Measurements from ENCODE around the gene PTPRK.

Gene PTPRK

DNA sequence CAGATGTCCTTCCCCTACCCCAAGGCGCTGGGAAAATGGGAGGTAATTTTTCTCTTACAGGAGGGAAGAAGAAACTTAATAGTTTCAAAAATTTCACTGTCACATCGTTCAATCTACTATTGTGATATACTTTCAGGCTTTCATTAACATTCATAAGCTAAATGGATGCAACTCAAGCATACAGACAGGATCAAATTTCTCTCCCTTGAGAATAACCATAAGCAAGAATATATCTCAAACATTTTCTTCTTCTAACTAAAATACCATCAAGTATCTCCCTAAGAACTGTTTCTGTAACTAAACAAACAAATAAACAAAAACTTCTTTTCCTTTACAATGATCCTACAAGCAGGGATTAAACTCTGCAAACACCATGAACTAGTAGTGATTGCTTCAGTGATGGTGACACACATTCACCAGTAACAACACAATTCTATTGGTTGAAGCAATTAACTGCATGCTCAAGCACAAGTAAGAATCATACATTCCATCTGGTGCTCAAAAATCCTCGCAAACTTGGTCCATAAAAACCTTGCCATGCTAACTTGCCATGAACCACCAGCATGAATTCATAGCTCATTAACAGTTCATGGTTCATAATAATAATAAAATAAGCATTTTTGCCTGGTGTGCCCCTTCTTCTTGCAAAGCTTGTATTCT, 183.8 kb downstream of the PTPRK start:
- no peak for DNase-seq

DNA sequence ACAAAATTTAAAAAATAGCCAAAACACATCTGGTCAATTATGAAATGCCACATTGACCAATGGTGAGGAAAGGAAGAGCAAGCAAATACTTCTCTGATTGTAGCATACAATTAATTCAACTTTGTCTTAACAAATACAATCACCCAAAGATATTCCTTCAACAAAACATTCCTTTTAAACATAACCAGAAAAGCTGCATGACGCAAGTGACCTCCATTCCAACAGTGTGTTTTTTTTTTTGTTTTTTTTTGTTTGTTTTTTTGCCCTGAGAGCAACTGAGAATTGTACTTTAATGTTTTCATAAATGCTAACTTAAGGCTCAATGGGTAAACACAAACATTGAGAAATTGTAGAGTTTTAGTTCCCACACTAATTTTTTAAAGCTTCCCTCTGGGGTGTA, 184.4 kb downstream of the PTPRK start:
- DNase-seq: no peak

DNA sequence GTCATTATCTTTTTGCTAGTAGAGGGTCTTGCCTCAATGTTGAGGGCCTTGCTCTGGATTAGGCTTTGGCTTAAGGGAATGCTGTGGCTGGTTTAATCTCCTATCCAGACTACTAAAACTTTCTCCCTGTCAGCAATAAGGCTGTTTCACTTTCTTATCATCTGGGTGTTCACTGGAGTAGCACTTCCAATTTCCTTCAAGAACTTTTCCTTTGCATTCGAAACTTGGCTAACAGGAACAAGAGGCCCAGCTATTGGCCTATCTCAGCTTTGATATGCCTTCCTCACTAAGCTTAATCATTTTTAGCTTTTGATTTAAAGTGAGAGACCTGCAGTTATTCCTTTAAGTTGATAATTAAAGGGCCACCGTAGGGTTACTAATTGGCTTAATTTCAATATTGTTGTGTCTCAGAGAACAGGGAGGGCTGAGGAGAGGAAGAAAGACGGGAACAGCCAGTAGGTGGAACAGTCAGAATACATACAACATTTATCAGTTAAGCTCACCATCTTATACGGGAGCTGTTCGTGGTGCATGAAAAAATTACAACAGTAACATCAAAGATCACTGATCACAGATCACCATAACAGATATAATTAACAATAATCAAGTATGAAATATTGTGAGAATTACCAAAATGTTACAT, 186.7 kb downstream of the PTPRK start:
- no peak for DNase-seq

DNA sequence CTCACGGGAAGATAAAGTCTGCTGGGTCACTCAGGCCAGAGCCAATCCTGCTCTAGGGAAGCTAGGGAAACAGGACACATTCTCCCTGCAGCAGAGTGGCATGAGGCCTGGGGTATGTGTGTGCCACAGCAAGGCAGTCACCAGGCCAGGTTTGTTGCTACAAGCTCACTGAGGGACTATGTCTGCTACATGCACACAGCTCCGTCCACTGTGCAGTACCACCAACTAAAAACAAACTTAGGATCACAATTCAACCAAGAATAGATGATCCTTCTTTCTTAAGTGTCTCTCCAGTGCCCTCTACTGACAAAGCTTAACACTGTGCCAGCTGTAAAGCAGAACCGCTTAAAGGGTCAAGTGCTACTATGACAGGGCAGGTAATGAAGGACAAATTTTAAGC, 192.5 kb downstream of the PTPRK start:
- peak; percentile 41 for DNase-seq

DNA sequence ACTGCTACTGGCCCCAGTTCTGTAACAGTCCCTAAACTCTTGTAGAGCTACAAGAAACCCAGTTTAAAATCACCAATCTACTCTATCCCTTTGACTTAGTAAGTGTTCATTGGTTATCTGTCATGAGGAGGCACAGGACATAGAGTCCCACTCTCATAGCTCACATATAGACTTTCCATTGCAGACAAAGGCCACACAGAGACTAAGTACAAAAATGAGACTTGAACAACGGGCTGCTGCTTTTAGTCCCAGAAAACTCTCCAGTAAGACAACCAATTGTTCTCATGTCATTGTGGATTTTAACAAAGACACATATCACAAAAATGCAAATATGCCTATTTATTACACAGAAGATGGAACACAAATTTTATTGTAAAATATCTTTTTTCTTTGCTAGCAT, 197.4 kb downstream of the PTPRK start:
- no peak for DNase-seq

DNA sequence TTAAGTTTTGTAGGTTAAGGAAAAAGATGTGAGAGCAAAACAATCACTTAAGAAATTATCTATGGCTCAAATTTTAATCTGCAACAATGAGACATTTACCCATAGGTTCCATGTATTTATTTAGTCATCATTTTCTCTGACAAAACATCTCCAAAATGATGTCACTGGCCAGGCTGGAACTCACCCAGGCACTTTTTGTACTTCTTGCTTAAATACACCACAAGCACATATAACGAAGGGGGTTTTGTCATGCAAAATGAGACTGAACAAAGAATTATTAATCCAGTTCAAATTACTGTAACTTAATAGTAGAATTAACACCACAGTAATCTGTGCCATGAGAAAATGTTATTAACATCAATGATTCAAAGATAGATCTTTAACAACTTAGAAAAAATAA, 200.5 kb downstream of the PTPRK start:
- DNase-seq: no peak

DNA sequence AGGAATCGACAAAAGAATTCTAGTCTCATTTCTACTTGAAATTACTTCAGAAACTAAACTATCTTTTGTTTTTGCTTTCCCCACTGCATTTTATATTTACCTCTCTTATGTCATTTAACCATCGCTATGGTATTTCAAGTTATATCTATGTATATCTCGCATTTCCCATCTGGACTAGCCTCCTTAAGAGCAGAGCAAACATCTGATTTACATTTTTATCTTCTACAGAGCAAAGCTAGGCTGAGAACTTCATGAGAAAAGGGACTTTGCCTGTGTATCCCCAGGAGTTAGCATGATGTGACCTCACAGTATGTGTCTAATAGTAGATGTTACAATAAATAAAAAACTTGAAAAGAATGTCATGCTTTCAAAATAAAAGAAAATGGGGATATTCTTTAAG, 201.2 kb downstream of the PTPRK start:
- DNase-seq: no peak

DNA sequence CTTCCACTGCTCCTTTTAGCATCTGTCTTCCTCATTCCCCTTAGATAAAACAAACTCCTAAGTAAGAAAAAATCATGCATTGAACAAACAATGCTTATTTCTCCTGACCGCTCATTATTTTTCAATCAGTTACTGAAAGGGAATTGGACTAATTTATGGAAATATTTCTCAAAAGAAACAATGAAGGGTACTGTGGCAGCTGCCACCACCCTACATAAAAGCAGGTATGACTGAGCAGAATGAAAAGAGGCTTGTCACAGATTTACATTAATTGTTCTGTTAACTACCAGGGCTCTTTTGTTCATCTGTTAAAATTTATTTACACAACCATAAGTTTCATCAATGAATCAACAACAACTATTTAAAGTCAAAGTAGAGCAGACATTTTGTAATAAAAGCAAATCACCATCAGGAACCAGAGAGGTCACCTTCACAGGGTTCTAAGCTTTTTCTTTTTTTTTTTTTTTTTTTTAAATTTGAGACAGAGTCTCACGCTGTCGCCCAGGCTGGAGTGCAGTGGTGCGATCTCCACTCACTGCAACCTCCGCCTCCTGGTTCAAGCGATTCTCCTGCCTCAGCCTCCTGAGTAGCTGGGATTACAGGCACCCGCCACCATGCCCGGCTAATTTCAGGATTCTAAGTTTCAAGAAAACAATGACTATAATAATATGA, 204.0 kb downstream of the PTPRK start:
- DNase-seq: peak; percentile 88

DNA sequence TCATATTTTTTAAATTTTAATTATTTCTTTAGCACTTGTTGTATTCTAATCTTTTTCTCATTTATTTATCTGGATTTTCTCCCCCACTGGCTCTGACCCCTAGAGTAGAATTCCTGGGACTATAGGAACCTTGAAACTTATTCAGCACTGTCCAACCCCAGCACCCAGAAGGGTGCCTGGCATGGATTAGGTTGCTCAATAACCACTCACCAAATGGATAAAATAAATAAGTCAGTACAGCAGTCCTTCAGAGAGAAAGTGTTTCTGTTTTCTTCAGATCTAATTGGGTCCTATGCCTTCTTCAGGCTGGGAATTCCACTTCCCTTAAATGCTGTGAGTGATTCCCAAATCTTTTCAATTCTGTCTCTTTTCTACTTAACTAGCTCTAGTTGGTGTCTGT, 206.2 kb downstream of the PTPRK start:
- DNase-seq: no peak

DNA sequence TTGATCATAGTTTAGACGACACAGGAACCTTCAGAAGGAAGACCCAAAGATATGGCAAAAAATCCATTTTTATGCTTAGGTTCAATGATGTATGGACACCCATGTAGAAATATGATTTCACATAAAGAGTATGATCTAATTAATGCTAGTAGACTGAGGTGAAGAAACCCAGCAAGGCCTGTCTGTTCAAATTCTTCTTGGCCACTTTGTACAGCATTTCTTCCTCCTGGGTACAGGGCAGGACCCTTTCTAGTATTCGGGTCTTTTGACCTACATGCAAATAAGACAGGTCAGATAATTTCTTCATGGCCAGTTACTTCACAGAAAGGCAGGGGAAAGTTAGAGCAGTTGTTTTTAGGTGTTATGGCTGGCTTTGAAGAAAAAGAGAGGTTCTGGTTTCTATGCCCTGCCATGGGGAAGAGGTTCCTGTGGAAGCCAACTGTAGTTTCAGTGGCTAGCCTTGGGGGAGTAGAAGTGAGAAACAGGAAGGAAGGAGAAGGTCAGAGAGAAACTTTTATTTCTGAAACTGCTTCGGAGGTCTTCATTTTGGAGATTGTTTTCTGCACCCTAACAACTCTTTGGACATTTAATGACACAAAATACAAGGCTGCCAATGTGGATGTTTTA, 208.3 kb downstream of the PTPRK start:
- no peak for DNase-seq

DNA sequence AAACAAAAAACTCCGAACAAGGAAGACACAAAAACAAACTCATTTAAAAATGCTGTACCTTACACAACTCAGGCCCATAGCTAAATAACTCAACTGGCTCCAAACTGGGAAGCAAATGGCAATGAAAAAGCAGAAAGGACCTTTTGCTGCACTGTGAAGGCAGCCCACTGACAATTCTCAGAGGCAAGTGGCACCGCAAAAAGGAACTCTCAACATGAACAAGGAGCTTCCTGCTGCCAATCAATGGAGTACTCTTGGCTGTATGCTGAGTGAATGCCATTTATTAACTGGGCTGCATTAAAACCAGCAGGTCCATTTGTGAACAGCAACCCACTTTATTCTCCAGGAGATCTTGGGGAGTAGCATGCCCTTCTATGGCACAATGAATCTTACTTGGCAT, 209.9 kb downstream of the PTPRK start:
- DNase-seq: no peak

DNA sequence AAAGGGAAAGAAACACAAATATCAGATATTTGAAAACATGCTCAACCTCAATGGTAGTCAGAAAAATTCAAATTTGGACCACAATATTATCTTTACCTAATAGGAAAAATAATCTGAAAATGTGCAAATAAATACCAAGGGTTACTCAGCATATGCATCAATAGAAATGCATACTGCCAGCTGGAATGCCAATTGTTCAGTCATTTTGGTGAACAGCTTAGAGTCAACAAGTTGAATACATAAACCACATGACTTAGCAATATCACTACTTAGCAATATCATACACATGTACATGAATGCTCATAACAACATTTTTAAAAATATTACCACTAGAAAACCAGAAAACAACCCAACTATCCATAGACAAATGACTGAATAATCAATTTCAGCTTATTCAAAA, 212.7 kb downstream of the PTPRK start:
- DNase-seq: no peak

DNA sequence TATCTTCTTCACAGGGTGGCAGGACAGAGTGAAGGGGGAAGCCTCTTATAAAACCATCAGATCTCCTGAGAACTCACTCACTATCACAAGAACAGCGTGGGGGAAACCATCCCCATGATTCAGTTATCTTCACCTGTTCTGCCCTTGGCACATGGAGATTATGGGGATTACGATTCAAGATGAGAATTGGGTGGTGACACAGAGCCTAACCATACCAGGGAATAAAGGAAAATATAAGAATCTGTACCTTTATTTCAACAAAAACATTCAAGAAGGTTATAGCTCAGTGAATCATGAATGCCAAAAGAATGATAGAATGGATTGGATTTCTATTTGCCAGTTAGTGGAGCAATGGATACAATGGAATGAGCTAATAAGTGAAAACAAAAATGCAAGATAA, 214.4 kb downstream of the PTPRK start:
- no peak for DNase-seq

DNA sequence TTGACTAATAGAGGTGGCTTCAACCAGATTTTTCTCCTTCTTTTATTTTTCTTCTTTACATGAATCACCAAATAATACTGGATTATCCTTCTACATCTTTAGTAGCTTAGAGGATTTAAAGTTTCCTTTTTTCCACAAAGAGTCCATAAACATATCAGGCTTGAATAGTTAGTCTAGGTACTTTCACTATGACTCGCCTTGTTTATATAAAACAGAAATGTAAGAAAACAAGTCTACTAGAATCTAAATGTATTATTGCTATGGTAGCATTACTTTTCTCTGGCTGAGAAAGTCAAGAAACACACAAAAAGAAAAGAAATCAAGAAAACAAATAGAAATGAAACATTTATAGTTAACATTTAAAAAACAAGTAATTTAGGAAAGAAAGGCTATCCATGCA, 215.2 kb downstream of the PTPRK start:
- no peak for DNase-seq

DNA sequence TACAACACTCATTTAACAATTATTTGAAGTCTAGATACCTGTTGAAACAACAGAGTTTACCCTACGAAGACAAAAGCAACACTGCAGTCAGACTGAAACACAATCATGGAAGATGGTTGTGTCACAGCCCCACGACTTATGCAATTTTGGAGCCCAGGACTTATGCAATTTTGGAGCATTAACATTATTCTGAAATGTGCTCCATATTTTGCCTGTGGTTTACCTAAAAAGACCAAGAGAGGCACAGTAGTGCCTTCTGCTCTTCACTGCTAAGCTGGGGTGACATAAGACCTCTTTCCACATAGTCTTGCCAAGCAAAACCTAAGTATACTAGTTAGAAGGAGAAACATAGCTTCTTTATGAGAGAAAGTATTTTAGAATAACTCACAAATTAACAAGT, 216.5 kb downstream of the PTPRK start:
- DNase-seq: no peak

DNA sequence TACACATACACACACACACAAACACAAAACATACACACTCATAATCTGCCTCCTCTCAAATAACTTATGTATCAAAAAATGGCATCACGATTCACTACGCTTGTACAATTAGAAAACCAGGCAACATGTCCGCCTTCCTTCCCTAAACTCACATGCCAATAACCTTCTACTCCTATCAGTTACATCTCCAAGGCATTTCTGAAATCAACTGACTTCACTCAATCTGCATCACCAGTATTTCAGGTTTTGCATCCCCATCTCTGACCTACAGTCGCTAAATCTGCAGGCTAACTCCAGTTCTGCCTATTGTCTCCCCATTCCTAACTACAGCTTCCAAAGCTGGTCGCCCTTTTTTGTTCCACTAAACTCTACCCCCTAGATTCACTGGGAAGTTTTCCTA, 217.5 kb downstream of the PTPRK start:
- DNase-seq: no peak

DNA sequence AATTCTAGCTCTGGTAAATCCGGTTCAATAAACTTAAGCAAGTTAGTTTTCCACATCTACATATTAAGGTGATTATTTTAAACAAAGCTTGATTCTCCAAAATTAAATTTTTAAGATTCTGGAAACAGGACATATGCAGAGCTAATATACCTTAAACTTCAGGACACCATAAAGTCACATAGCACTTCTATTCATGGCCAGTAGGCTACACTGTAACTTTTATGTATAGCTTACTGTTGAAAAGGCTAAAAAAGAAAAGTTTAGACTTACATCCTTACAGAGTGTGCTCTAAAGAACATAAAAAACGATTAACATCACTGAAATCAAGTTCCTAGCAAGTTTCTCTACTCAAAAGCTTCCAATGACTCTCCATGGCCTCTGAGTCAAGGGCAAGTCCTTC, 224.7 kb downstream of the PTPRK start:
- no peak for DNase-seq

DNA sequence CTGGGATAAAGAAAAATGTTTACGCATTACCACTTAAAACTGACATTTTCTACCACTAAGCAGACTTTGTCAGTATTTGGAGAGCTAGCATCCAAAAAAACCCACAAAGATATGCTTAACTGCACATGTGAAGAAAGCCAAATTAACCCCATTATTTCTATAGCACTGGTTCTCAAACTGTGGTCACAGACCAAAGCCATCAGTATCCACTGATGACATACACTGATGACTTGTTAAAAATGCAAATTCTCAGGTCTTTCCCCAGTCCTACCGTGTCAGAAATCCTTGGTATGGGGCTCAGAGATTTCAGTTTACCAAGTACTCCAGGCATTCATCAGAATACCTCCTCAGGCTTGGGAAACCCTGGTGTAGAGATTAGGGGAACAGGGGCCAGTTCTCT, 230.2 kb downstream of the PTPRK start:
- DNase-seq: no peak

DNA sequence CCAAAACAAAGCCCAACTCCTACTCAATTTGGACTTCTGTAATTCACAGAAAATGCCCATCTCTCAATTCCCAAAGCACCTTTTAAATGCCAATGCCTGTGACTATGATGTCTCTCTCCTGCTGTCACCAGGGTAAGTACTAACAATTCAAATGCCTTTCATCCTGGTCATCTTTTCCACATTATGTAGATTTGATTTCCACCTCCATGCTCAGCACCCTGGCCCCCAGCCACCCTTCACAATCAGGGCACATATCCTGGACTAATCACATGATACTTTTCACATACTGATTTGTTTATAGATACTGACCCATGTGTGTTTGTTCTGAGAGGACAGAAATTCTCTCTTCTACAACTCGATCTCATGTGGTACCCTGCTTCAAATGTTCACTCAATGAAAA, 236.3 kb downstream of the PTPRK start:
- DNase-seq: no peak

DNA sequence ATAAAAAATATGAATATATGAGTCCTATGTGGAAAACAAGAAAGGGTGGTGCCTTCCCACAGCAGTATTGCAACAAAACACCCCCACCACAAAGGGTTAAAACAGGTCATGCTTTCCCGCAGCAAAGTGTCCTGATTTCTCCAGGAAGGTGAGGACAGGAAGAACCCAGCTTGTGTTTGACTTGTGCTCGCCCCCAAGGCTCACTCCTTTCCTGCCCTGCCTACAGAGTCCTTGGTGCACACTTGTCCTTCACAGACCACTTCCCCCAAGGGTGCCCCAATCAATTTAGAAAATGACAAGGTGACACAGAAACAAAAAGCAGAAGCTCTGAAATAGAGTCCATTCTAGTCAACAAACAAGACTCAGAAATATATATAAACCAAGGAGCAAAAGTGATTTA, 237.4 kb downstream of the PTPRK start:
- DNase-seq: no peak

DNA sequence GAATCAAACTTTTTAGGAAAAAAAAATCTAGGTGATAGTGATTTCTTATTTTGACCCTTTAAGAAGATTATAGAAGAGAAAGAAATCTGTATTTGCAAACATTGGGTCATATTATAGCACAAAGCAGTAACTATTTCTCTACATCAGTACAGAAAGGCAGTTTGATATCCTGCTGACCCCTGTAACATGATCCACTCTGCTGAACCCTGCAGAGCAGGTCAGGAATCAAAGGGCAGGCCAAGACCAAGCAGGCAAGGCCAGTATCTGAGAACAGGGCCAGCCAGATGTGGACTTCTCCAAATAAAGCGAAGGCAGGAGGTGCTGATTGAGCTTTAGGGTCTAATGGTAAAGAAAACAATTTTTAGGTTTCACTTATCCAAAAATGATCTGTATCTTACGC, 239.4 kb downstream of the PTPRK start:
- DNase-seq: peak; percentile 49

DNA sequence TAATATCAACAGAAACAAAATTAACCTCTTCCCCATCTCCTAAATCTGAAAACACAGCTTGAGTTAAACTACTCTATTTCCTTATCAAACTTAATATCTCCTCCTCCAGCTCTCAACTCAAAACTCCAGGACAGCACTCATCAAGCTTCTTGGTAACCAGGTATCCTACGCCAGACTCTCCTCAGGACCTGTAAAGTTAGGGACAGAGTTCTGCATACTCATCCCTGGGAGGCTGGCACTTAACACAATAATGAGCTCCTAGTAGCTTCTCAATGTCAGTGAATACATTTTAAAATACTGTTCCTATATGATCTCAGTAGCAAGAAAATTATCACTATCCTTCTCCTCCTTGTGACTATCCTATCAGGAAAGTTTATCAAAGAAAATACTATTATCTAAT, 240.3 kb downstream of the PTPRK start:
- DNase-seq: no peak

DNA sequence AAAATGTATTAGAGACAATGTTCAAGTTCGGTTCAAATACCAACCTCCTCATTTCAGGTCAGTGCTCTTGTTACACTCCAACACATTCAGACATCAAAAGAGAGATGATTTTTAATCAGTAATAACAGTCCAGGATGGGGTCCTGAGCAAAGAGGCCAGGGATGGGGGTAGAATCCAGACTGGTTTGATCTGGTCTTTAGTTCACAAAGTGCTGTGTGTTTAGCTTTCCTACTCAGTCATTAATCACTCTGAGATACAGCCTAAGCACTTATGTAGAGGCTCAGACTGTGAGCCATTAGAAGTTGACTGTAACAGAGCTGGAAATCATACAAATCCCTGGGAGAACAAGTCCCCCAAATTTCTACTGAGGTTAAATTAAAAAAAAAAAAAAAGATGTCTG, 241.6 kb downstream of the PTPRK start:
- no peak for DNase-seq

DNA sequence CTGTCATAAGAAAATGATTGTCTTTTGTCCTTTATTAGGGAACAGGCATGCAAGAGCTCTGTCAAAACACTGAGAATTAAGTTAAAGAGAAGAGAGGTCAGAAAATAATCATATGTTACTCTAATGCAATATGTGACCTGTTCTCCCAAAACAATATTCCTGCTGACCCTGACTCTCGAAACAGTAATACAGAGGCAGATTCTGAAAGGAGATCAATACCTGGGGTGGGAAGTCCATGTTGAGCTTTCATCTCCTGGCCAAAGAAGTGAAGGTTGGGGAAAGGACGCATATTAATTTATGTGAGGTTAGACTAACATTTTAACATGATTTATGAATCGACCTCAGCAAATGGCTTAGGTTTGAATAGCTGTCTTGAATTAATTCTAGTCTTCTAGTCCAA, 243.0 kb downstream of the PTPRK start:
- no peak for DNase-seq
